CD8-positive, alpha-beta memory T cell (primary cell): ENCODE measurements around the gene ATAD5. TPM values are rescaled to one million over a fixed set of nuclear protein-coding genes. Genes with fewer than 3 reads are reported as not detected.
"Not testable (repeated sequence)": the region's sequence is repeated elsewhere in the genome, so short reads cannot be mapped to it uniquely, and the experiment has no call there.

Source experiments
- CTCF ChIA-PET: fragments of 350-600 bp; sonication (Branson Sonifier 250); formaldehyde crosslinking; loops from one replicate; lab custom pipeline; 2021; ENCODE audit warnings: antibody characterized with exemption; lab: Charles Lee
- POLR2A ChIA-PET: fragments of 350-600 bp; sonication (Branson Sonifier 250); formaldehyde crosslinking; loops from one replicate; lab custom pipeline; 2021; ENCODE audit warnings: antibody characterized with exemption; lab: Charles Lee
- DNase-seq, 5 donors: peaks; one replicate each; pipeline versions ENCODE4 v3.0.0 to v3.0.0-alpha.2; 2020 to 2022; ENCODE audit warnings: mixed read lengths in 1 of 5
- H3K27ac ChIP-seq: one replicate; pipeline ENCODE4 v1.7.0; 2013; ENCODE audit warnings: low read depth, mild to moderate bottlenecking, low read length, moderate library complexity
- H3K27me3 ChIP-seq: 2 replicates; pipeline ENCODE4 v1.7.0; 2013; ENCODE audit warnings: low read length, mild to moderate bottlenecking; ENCODE audit not compliant: insufficient read depth, poor library complexity, severe bottlenecking
- H3K36me3 ChIP-seq: 2 replicates; pipeline ENCODE4 v1.7.0; 2013; ENCODE audit warnings: mild to moderate bottlenecking, low read length, moderate library complexity; ENCODE audit not compliant: insufficient read depth
- H3K4me1 ChIP-seq: 2 replicates; pipeline ENCODE4 v1.7.0; 2013; ENCODE audit warnings: mild to moderate bottlenecking, low read length, moderate library complexity; ENCODE audit not compliant: insufficient read depth
- H3K4me3 ChIP-seq: 2 replicates; pipeline ENCODE4 v1.7.0; 2013; ENCODE audit warnings: mild to moderate bottlenecking, low read length
- H3K9me3 ChIP-seq: 2 replicates; pipeline ENCODE4 v1.7.0; 2013; ENCODE audit warnings: mild to moderate bottlenecking, low read length
- H3K27ac Mint-ChIP-seq, 8 donors: one replicate each; pipeline ENCODE4 v1.8.0; 2020 to 2021; ENCODE audit warnings: mixed read lengths in 8 of 8, mild to moderate bottlenecking in 6 of 8, inconsistent platforms in 3 of 8, moderate library complexity in 3 of 8
- H3K27me3 Mint-ChIP-seq, 2 donors: one replicate each; pipeline ENCODE4 v1.8.0; 2020 to 2021; ENCODE audit warnings: mixed read lengths in 2 of 2, mild to moderate bottlenecking in 1 of 2, moderate library complexity in 1 of 2
- H3K36me3 Mint-ChIP-seq, 3 donors: one replicate each; pipeline ENCODE4 v1.8.0; 2020 to 2021; ENCODE audit warnings: mixed read lengths in 3 of 3, inconsistent platforms in 1 of 3, mild to moderate bottlenecking in 1 of 3
- H3K4me1 Mint-ChIP-seq, 3 donors: one replicate each; pipeline ENCODE4 v1.8.0; 2020 to 2021; ENCODE audit warnings: mixed read lengths in 3 of 3, inconsistent platforms in 1 of 3, mild to moderate bottlenecking in 1 of 3
- H3K4me3 Mint-ChIP-seq, 7 donors: one replicate each; pipeline ENCODE4 v1.8.0; 2020 to 2021; ENCODE audit warnings: mixed read lengths in 7 of 7, mild to moderate bottlenecking in 6 of 7, moderate library complexity in 4 of 7, inconsistent platforms in 2 of 7
- H3K9me3 Mint-ChIP-seq, 5 donors: one replicate each; pipeline ENCODE4 v1.8.0; 2020 to 2022; ENCODE audit warnings: mixed read lengths in 5 of 5, mild to moderate bottlenecking in 3 of 5, moderate library complexity in 2 of 5, inconsistent platforms in 1 of 5
- polyA plus RNA-seq: library from polyadenylated mRNA; unstranded; fragments of 300-500 nt; fragmentation: Illumina TruSeq; gene quantifications from one replicate; pipeline ENCODE4 v1.2.3, GENCODE V29; 2021
- total RNA-seq, 2 experiments: library from RNA; stranded (reverse); gene quantifications; one replicate each; pipeline ENCODE4 v1.2.3, GENCODE V29; 2021

The ATAD5 gene
- total and polyA plus RNA-seq, 3 experiments from 2014 or later: 2.3 to 27.8 (median 25.5) TPM

- Histone ChIP-seq H3K36me3 (no peaks in the 10 kb centered on the region), H3K9me3 (no peaks in the 10 kb centered on the region), H3K4me3 (no peak overlapping the region), H3K27ac (no peak overlapping the region), H3K27me3 (peaks cover 5% of the 10 kb centered on the region), H3K4me1 (no peaks in the 10 kb centered on the region)
- Mint-ChIP-seq H3K4me1 (peaks cover 2 to 3% (median 3%) of the 10 kb centered on the region in 3 donors), H3K9me3 (no peaks in the 10 kb centered on the region), H3K27me3 (peaks cover 28 to 39% of the 10 kb centered on the region in 2 donors), H3K27ac (no peak overlapping the region), H3K4me3 (no peak overlapping the region), H3K36me3 (no peaks in the 10 kb centered on the region)
- no peak for DNase-seq
- ChIA-PET POLR2A (no interaction called here), CTCF (interaction anchor here (0.6 kb wide), 1 partner anchor 872 kb away, joined by 3 read pairs; no protein-coding TSS in a partner anchor)
Observed at GRCh38 chr17:30927756-30928155, 96.0 kb downstream of the ATAD5 start.

- H3K27ac ChIP-seq: no peak overlapping the region
- no peaks in the 10 kb centered on the region for H3K36me3 ChIP-seq
- no peaks in the 10 kb centered on the region for H3K9me3 ChIP-seq
- POLR2A ChIA-PET: interaction anchor here (0.5 kb wide), 1 partner anchor 34 kb away, joined by 3 read pairs; no protein-coding TSS in a partner anchor
- H3K9me3 Mint-ChIP-seq: no peaks in the 10 kb centered on the region
- no peaks in the 10 kb centered on the region for H3K4me1 Mint-ChIP-seq
- H3K27me3 ChIP-seq: peaks cover 5% of the 10 kb centered on the region
- no peaks in the 10 kb centered on the region for H3K36me3 Mint-ChIP-seq
- CTCF ChIA-PET: no interaction called here
- H3K27me3 Mint-ChIP-seq: peaks cover 25 to 32% of the 10 kb centered on the region in 2 donors
- DNase-seq: no peak
- no peak overlapping the region for H3K4me3 Mint-ChIP-seq
- no peaks in the 10 kb centered on the region for H3K4me1 ChIP-seq
- peak overlapping the region in 1 of 8 donors; percentile 24 for H3K27ac Mint-ChIP-seq
- no peak overlapping the region for H3K4me3 ChIP-seq
Observed at GRCh38 chr17:30928584-30928983, 96.8 kb downstream of the ATAD5 start.

GRCh38 chr17:30929081-30929633, 97.4 kb downstream of the ATAD5 start:
- no peaks in the 10 kb centered on the region for H3K9me3 Mint-ChIP-seq
- no peaks in the 10 kb centered on the region for H3K36me3 Mint-ChIP-seq
- Histone ChIP-seq H3K36me3 (no peaks in the 10 kb centered on the region), H3K4me3 (no peak overlapping the region), H3K27ac (no peak overlapping the region), H3K27me3 (peaks cover 5% of the 10 kb centered on the region), H3K9me3 (no peaks in the 10 kb centered on the region), H3K4me1 (no peaks in the 10 kb centered on the region)
- CTCF ChIA-PET: no interaction called here
- no peak overlapping the region for H3K4me3 Mint-ChIP-seq
- no peaks in the 10 kb centered on the region for H3K4me1 Mint-ChIP-seq
- no peak for DNase-seq
- POLR2A ChIA-PET: interaction anchor here (0.5 kb wide), 1 partner anchor 34 kb away, joined by 3 read pairs; no protein-coding TSS in a partner anchor
- peak overlapping the region in 1 of 8 donors; percentile 4 for H3K27ac Mint-ChIP-seq
- peaks cover 23 to 27% of the 10 kb centered on the region in 2 donors for H3K27me3 Mint-ChIP-seq

- POLR2A ChIA-PET, H3K9me3 Mint-ChIP-seq, CTCF ChIA-PET, H3K27ac ChIP-seq, H3K4me1 ChIP-seq, H3K36me3 ChIP-seq, H3K4me1 Mint-ChIP-seq, H3K27me3 ChIP-seq, DNase-seq, H3K4me3 Mint-ChIP-seq, H3K4me3 ChIP-seq, H3K27ac Mint-ChIP-seq, H3K36me3 Mint-ChIP-seq, H3K9me3 ChIP-seq: not testable (repeated sequence)
- peaks cover 19 to 20% of the 10 kb centered on the region in 2 donors for H3K27me3 Mint-ChIP-seq
Observed at GRCh38 chr17:30929861-30930260, 98.1 kb downstream of the ATAD5 start.

GRCh38 chr17:30930495-30930894, 98.7 kb downstream of the ATAD5 start:
- Mint-ChIP-seq H3K27me3 (peaks cover 17 to 20% of the 10 kb centered on the region in 2 donors), H3K4me1 (no peaks in the 10 kb centered on the region), H3K9me3 (no peaks in the 10 kb centered on the region), H3K36me3 (no peaks in the 10 kb centered on the region), H3K4me3 (no peak overlapping the region), H3K27ac (no peak overlapping the region)
- Histone ChIP-seq H3K36me3 (no peaks in the 10 kb centered on the region), H3K27ac (no peak overlapping the region), H3K9me3 (no peaks in the 10 kb centered on the region), H3K27me3 (peaks cover 5% of the 10 kb centered on the region), H3K4me3 (no peak overlapping the region), H3K4me1 (no peaks in the 10 kb centered on the region)
- DNase-seq: no peak
- CTCF ChIA-PET: no interaction called here
- POLR2A ChIA-PET: no interaction called here

- H3K4me3 Mint-ChIP-seq, H3K27ac Mint-ChIP-seq, H3K36me3 ChIP-seq, H3K27ac ChIP-seq, CTCF ChIA-PET, H3K9me3 ChIP-seq, H3K4me1 ChIP-seq, H3K9me3 Mint-ChIP-seq, POLR2A ChIA-PET, H3K4me3 ChIP-seq, H3K27me3 ChIP-seq, DNase-seq, H3K4me1 Mint-ChIP-seq, H3K36me3 Mint-ChIP-seq: not testable (repeated sequence)
- H3K27me3 Mint-ChIP-seq: peaks cover 6 to 11% of the 10 kb centered on the region in 2 donors
Observed at GRCh38 chr17:30931582-30931981, 99.8 kb downstream of the ATAD5 start.

GRCh38 chr17:30933966-30934365, 102.2 kb downstream of the ATAD5 start:
- Histone ChIP-seq H3K27ac (no peak overlapping the region), H3K27me3 (no peaks in the 10 kb centered on the region), H3K4me1 (no peaks in the 10 kb centered on the region), H3K36me3 (no peaks in the 10 kb centered on the region), H3K9me3 (no peaks in the 10 kb centered on the region), H3K4me3 (no peak overlapping the region)
- H3K36me3 Mint-ChIP-seq: no peaks in the 10 kb centered on the region
- ChIA-PET POLR2A (no interaction called here), CTCF (no interaction called here)
- no peaks in the 10 kb centered on the region for H3K4me1 Mint-ChIP-seq
- H3K9me3 Mint-ChIP-seq: no peaks in the 10 kb centered on the region
- no peak for DNase-seq
- H3K27me3 Mint-ChIP-seq: peaks cover 0 to 3% of the 10 kb centered on the region in 2 donors
- H3K4me3 Mint-ChIP-seq: no peak overlapping the region
- no peak overlapping the region for H3K27ac Mint-ChIP-seq

- ChIA-PET CTCF (no interaction called here), POLR2A (interaction anchor here (0.5 kb wide), 1 partner anchor 32 kb away, joined by 3 read pairs; the partner anchor contains the start of gene RNF135)
- DNase-seq: peak in 1 of 5 donors; percentile 8
- peak overlapping the region in 1 of 8 donors; percentile 7 for H3K27ac Mint-ChIP-seq
- Histone ChIP-seq H3K36me3 (no peaks in the 10 kb centered on the region), H3K27ac (no peak overlapping the region), H3K27me3 (no peaks in the 10 kb centered on the region), H3K4me1 (no peaks in the 10 kb centered on the region), H3K9me3 (no peaks in the 10 kb centered on the region), H3K4me3 (no peak overlapping the region)
- H3K4me3 Mint-ChIP-seq: peak overlapping the region in 2 of 7 donors; percentile 12 to 32
- H3K36me3 Mint-ChIP-seq: peaks cover 0 to 3% (median 0%) of the 10 kb centered on the region in 3 donors
- peaks cover 0 to 4% (median 0%) of the 10 kb centered on the region in 3 donors for H3K4me1 Mint-ChIP-seq
- no peaks in the 10 kb centered on the region for H3K9me3 Mint-ChIP-seq
- H3K27me3 Mint-ChIP-seq: peaks cover 1 to 3% of the 10 kb centered on the region in 2 donors
Observed at GRCh38 chr17:30939051-30939689, 107.4 kb downstream of the ATAD5 start.
